SK-N-MC (cell line): Measurements from ENCODE around the gene MAPK6.

Source experiments
- EZH2 ChIP-seq: fragments of 200-600 bp; sonication (generic); IDR thresholded peaks from one replicate; pipeline ENCODE4 v1.6.1; 2017; ENCODE audit warnings: antibody characterized with exemption
- POLR2AphosphoS5 ChIP-seq: IDR thresholded peaks from 2 replicates; pipeline ENCODE4 v1.6.1; 2012; ENCODE audit warnings: mild to moderate bottlenecking, low read depth, low read length, borderline replicate concordance

DNA sequence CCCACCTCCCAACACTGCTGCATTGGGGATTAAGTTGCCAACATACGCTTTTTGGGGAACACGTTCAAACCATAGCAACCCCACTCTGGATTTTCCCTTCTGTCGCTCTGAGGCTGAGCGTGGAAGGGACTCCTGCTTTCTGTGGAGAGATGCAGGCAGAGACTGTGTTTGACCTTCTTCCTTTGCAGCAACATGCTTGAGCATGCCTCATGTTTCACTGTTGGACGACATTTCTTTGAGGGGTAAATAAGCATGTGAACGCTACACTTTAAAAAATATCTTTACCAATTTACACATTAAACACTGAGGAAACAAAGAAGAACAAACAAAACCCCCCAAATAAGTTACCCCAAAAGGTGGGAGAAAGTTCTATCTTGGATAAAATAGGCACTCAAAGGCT is 14.2 kb upstream of the MAPK6 start:
- TF ChIP-seq POLR2AphosphoS5: no peak
- TF ChIP-seq EZH2: no peak
